HG02885 (cell line): ENCODE results near the gene CPD.

Experiments
- ATAC-seq: cut with Tn5 transposase; IDR thresholded peaks from one replicate; pipeline ENCODE4 v1.9.1; 2021; ENCODE audit warnings: mild to moderate bottlenecking; ENCODE audit not compliant: unreplicated experiment, poor library complexity

Gene CPD

GRCh38 chr17:30352240-30352814, 26.4 kb upstream of the CPD start:
- no peak for ATAC-seq

- ATAC-seq: no peak
These were observed 24.0 kb upstream of the CPD start for GRCh38 chr17:30354701-30355100.

DNA sequence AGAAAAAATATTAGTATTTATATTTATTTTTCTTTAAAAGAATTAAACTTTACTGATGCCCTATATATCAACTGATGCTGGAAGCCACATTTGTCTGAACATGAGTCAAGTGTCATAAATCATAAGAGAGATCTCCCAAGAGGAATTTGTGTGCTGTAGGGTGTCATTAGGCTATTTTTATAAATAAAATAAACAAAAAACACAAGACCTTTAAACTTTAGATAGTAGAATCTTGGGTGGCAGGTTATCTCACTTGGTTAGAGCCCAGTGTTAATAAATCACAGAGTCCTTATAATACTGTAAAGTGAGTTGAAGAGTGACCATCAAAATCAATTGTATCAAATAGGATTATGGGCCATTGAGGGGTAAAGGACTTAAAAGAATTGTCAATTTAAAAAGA, 21.3 kb upstream of the CPD start:
- no peak for ATAC-seq

DNA sequence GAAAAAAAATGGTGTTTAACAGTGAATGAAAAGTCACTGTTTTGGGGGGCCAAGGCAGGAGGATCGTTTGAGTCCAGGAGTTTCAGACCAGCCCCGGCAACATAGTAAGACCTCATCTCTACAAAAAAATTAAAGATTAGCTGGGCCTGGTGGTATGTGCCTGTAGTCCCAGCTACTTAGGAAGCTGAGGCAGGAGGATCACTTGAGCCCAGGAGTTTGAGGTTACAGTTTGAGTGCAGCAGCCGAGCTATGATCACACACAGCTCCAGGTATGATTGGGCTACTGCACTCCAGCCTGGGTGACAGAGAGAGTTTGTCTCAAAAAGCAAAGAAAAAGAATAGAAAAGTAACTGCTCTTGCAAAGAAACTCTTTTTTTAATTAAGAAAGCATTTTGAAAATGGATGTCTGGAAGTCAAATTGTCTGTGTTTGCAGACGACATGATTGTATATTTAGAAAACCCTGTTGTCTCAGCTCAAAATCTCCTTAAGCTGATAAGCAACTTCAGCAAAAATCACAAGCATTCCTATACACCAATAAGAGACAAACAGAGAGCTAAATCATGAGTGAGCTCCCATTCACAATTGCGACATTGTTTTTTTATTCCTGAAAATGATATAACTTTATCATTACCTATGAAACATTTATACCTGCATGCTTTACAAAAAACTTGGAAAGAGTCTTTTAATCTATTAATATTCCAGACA, 20.5 kb upstream of the CPD start:
- no peak for ATAC-seq

DNA sequence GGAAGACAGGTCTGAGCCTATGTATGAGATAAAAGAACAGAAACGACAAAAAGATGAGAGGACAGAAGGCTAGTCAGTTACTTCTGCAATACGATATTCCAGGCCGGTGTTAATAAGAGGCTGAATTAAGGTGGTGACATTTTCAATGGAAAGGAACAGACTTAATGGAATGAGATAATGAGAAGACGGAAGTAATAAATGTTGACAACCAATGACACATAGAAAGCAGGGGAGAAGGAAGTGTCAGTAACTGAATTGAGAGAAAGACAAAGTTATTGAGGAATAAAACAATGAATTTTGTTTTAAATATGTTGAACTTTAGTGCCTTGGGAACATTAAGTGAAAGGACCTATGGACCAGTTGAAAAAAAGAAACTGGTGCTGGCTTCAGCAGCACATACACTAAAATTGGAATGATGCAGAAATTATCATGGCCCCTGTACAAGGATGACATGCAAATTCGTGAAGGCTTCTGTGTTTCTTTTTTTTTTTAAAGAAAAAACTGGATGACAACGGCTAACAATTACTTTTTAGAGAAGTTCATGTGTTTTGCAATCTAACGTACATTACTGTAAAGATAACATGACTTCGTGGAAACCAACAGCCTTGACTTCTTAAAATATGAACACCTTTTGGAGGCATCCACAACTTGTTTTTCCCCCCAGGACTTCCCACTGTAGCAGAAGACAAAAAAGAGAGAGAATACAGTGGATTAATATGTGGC, 18.5 kb upstream of the CPD start:
- no peak for ATAC-seq

DNA sequence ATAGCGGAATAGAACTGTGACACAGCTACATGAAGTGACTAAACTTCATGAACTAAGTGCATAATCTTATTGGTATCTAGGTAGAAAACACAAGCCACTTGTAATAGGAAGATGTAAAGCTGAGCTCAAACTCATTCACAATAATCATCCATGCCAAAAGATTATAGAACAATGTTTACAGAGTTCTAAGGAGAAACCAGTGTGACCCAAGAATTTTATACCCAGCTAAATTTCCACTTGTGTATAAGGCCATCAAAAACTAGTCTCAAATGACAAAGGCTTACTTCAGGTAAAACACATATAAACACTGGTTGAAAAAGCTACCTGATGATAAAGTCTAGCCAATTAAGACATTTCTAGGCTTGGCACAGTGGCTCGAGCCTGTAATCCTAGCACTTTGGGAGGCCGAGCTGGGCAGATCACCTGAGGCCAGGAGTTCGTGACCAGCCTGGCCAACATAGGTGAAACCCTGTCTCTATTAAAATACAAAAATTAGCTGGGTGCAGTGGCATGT, 16.9 kb upstream of the CPD start:
- ATAC-seq: no peak

DNA sequence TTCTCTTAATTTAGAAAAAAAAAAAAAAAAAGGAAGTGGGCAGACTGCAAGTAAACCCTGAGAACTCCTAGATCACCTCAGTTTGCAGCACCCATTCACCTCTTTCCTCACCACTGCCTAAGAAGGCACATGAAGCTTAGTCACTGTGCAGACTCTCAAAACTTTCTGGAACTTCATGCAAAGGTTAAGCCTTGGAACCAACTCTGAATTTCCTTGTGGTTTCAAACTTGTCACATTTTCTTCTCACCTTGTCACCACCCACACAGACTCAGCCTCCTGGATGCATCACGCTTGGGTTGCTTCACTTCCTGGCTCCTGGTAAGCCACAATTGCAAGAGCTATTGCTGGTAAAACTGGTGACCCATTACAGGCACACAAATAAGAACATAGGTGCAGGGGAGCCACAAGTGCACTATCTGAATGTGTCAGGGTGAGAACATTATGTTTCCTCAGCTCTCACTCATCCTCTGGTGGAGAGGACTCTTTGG, 15.0 kb upstream of the CPD start:
- peak; percentile 76 for ATAC-seq

GRCh38 chr17:30366536-30366935, 12.2 kb upstream of the CPD start:
- no peak for ATAC-seq

DNA sequence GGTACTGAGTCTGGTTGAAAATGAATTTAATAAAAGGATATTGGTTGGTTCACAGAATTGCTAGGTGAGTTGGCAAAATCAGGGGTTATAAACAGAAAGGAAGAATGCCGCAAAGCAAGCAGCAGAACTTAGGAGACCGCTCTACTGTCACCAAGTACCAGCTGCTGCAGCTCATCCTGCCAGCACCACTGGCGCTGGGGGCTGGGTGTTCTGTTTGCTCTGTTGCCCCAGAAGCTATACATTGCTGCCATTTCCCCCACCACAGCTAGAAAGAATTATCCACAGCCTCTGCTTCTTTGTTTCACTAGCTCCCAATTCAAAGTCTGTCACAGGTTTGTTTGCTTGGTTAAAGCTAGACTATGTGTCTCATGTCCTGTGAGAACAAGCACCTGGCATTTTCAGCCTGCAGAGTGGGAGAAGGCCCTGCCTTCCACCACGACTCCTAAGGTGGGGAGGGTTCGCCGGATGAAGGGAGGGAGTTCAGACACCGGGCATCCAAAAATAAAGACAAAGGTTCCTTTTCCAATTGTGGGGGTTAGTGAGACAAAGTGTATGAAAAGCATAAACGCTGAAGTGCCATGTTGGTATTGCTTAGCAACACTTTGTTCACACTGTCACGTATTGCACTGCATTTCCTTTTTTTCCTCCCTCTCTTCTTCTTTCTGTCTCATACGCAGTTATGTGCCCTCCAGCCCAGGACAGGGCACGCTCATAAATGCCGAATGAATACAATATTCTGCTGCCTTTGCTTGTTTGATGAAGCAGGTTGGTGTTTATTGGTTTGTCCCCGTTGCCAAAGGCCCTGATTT, 9.6 kb upstream of the CPD start:
- no peak for ATAC-seq

GRCh38 chr17:30369995-30370394, 8.7 kb upstream of the CPD start:
- ATAC-seq: no peak

DNA sequence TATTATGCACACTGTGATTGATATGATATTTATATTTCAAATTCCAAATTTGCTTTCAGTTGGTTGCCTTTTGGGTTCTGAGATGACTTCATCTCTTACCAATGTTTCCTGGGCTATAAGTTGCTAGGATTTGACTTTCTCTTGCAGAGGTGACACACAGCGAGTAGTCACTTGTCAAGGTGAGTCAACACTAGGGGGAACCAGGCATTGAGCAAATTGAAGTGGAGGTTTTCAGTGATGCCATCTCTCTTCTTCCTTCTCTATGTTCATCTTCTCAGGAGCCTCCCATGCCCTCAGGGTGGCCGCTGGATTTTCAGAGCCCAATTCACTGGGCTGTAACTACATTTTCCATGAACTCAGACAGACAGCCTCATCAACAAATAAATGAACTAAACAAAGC, 6.0 kb upstream of the CPD start:
- ATAC-seq: no peak

GRCh38 chr17:30375661-30376060, 3.1 kb upstream of the CPD start:
- no peak for ATAC-seq

DNA sequence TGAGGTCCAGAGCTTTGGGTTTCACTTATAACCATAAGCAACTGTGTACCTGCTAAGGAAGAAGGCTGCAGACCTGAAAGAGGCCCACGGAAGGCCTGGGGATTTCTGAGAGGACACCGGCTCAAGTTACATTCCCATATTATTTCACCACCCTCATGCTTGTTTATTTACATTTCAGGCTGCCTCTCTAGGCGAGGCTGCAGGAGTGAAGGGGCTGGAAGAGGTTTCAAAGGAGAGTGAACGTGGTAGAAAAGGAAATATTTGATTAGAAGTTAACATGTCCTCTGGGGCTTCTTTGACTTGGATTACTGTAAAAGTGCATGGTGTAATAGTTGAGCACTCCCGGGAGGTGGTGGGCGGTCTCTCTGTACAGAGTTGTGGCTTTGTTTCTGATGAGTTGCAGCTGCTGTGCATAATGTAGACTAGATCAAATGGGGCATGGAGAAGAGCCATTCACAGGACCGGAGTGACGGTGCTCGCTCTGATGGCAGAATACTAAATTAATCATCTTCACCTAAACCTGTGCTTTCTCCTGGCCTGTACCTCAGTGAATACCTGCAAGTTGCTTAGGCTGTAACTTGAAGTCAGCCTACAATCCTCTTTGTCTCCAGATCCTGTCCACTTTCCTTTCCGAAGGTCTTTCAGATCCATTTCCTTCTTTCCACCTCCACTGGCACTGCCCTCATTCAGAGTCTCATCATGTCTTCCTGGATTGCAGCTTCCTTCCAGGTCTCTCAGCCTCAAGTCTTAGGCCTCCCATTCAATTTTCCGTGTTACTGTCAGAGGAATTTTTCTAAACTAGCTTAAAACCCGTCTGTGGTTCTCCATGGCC, 1.9 kb upstream of the CPD start:
- no peak for ATAC-seq

DNA sequence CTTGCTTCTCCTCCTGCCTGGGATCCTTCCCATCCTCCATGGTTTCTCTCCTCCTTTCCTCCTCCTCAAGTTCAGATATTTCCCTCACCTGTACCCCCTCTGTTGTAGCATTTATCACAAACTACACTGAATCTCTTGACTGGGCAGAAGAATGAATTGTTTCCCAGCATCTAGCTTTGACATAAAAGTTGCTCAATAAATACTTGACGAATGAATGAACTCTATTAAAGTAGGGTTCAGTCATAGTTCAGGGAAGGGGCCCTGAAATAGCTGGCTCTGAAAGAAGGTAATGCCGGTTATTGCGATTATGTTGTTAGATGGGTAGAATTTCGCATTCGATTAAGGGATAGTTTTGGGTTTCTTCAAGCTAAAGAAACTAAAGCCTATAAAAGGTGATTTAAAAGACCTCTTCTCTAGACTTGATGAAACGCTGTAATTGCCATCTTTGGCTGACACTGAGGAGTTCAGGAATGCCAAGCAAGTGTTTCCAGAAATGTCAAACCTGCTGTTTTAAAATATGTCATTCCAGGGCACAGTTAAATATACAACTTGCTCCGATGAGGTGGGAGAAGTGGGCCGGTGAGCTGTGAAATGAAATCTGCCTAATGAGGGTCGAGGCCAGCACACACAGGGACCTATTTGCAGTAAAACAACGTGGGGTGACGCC, 1.0 kb upstream of the CPD start:
- no peak for ATAC-seq

GRCh38 chr17:30378241-30378824, 394 bp upstream of the CPD start:
- peak; percentile 4 for ATAC-seq

- peak; percentile 23 for ATAC-seq
These were observed 676 bp downstream of the CPD start for GRCh38 chr17:30379303-30379902.

DNA sequence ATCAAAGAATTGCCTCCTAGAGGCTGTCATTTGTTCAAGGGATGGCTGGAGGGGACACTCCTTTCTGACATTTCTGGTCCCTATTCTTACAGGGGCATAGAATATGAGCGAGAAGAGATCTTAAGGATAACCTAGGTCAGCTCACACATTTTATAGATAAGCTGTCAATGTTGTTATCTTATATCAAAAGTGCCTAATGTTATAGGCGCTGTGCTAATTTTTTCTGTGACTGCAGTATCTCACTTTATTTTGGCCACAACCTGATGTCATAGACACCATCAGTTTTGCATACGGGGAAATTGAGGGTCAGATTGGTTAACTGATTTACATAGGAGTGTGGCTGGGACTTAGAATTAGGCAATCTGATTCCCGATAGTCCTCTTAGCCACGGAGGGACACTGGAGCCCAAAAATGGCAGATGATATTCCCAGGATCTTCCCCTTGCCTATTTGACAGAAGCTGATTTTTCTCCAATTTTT, 1.2 kb downstream of the CPD start:
- ATAC-seq: no peak

DNA sequence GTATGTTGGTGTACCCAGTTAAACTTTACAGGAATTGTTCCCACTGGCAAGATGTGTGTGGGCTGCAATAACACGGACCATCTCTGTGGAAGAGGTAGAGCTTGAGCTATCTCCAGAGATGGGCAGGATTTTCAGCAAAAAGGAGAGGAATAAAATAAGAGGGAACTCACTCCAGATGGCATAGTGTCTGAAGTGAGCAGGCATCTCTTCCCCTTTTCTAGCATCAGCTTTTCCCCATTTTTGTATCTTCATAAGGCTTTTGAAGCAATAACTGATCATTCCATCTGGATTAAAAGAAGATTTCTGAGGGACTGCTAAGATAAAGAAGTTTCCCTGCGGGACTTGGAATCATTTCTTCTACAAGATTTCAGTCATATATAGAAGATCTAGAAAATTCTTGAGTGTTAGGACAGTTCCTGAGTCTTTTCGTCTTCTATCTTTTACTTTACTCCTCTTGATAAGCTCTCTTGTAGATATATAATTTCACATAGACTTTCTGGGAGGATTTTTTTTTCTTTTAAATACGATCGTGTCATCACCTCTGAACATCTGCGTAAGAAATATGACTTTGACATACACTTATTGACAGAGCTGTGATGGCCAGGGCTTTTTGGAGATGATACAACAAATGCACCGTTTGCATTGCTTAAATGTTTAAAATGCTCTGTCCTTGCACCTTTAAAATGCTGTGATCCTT, 2.1 kb downstream of the CPD start:
- no peak for ATAC-seq
